ENCODE measurements around the gene BRI3. TPM values are rescaled to one million over a fixed set of nuclear protein-coding genes. Genes with fewer than 3 reads are reported as not detected.

Gene BRI3
- total and polyA plus RNA-seq, 2 of the 13 experiments (the other 11 are each of a cell fraction or from before 2014, with no cell fraction given), result 54.0 to 103 TPM

Other genes starting within 250 kb of the BRI3 start
- gene LMTK2, start 174.8 kb upstream of the BRI3 start, total RNA-seq (2016; rRNA removed; fragmentation: Illumina TruSeq; extraction: Trizol), result 8.1 and 9.5 TPM in 2 replicates
- gene LMTK2, start 174.8 kb upstream of the BRI3 start, polyA plus RNA-seq (2011; rRNA removed), result 11.7 and 12.1 TPM in 2 replicates
- gene BHLHA15, start 70.2 kb upstream of the BRI3 start, total RNA-seq (2016; rRNA removed; fragmentation: Illumina TruSeq; extraction: Trizol), result 4.4 and 6.1 TPM in 2 replicates
- gene BHLHA15, start 70.2 kb upstream of the BRI3 start, polyA plus RNA-seq (2011; rRNA removed), result 1.9 and 2.3 TPM in 2 replicates
- 6.3 and 8.3 TPM in 2 replicates for gene TECPR1, start 29.5 kb upstream of the BRI3 start, total RNA-seq (2016; rRNA removed; fragmentation: Illumina TruSeq; extraction: Trizol)
- gene TECPR1, start 29.5 kb upstream of the BRI3 start, polyA plus RNA-seq (2011; rRNA removed), result 2.3 and 2.5 TPM in 2 replicates
- gene BAIAP2L1, start 119.4 kb downstream of the BRI3 start, total RNA-seq (2016; rRNA removed; fragmentation: Illumina TruSeq; extraction: Trizol), result 13.0 and 13.7 TPM in 2 replicates
- gene BAIAP2L1, start 119.4 kb downstream of the BRI3 start, polyA plus RNA-seq (2011; rRNA removed), result 21.5 and 23.3 TPM in 2 replicates